HG03060 (cell line): ENCODE data around the gene PRKCZ.

ENCODE experiments used
- ATAC-seq: cut with Tn5 transposase; IDR thresholded peaks from one replicate; pipeline ENCODE4 v1.9.1; 2021; ENCODE audit warnings: low read depth, moderate number of reproducible peaks; ENCODE audit not compliant: unreplicated experiment

PRKCZ gene

GRCh38 chr1:2044510-2045319, 5.5 kb upstream of the PRKCZ start:
- no peak for ATAC-seq

DNA sequence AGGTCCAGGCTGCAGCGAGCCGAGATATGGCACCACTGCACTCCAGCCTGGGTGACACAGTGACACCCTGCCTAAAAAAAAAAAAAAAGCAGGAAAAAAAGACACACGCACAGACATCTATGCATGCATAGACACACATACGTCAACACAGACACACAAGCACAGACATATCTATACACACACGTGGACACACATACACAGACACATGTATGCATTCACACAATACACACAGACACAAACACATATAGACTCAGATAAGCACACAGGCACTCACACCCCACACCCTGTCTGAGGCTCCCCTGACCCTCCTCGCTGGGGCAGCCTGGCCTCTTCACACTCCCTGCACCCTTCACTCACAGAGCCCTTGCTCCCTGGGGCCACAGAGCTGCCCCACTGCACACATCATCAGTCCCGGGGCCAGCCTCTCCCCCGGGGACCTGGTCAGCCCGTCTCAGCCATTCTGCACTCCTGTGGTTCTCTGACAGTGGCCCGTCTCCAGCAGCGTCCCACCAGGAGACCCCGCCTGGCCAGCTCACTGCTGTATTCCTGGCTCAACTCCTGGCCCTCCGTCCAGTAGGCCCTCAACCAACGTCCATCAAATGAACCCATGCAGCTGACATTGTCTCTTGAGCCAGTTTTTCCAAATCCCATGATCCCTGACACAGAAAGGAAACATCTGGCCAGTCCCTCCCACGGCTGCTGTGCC, 4.6 kb upstream of the PRKCZ start:
- no peak for ATAC-seq

DNA sequence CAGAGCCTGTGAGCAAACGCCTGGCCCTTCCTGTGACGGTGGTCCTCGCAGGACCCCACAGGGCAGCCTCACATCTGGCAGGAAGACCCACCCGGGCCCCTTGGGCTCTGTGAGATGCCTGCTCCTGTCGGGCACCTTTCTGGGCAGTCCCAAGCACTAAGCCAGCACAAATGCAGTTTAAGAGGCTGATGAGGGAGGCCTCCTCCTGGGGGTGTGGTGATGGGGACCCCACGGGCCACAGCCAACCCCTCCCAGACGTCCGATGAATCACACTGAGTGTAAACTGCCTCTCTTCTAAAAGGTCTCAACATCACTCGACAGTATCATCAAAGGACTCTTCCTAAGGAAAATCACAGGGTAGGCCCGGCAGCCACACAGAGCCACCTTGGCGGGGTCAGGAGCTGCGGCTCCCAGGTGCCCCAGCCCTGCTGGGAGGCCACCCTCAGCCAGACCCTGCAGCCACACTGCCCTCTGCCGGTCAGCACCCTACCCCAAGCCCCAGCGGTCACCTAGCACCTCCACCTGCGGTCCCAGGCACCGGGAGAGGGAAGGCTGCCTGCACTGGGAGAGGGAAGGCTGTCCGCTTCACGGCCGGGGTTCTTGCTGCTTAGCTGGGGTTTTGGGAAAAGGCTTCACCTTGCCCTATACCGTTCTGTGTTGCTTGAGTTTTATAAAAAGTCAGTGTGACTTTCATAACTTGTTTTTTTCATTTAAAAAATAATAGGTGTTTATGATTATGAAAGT, 3.9 kb upstream of the PRKCZ start:
- ATAC-seq, result no peak

DNA sequence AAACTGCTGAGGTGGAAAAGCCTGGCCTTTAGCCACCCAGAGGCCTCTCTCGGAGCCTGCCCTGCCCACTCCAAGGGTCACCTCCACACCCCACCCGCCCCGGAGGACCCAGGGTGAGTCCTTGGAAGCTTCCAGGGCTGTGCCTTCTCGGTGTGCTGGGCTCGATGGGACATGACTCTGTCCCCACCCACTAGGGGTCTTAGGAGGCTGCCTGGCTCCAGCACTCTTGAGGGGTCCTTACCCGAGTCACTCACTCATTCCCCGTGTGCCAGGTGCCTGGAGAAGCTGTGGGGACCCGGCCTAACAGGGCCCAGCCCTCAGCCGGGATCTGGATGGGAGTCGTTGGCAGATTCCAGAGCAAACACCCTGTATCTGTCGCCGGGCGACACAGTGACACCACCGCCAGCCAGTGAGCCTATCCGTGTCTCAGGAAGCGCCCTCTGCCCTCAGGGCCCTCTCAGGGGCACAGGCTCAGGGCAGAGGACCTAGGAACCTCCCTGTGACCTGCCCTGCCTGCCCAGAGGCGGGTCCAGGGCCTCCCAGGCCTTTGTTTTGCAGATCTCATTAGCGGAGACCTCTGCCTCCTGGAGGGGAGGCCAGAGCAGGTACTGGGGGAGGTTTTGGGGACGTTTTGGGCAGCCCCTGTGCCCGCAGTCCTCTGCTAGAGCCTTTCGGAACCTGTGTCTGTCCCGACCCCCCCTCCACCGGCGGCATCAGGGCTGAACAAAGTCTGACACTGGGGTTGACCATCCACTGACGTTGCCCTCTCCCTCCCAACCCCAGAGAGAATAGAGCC, 3.1 kb upstream of the PRKCZ start:
- no peak for ATAC-seq

GRCh38 chr1:2047749-2048729, 2.2 kb upstream of the PRKCZ start:
- ATAC-seq, result no peak

GRCh38 chr1:2049225-2049717, 940 bp upstream of the PRKCZ start:
- ATAC-seq, result no peak

DNA sequence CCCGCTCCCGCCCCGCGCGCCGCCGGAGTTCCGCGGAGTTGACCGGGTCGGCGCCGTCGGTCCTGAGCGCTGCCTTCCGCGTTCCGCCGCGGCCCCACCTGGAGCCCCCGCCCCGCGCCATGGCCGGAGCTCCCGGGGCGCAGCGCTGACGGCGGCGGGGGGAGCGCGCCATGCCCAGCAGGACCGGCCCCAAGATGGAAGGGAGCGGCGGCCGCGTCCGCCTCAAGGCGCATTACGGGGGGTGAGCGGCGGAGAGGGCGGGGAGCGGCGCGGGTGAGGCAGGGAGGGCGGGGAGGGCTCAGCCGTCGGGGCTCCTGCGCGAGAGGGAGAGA, 216 bp downstream of the PRKCZ start:
- ATAC-seq, result no peak

GRCh38 chr1:2050793-2051682, 827 bp downstream of the PRKCZ start:
- ATAC-seq, result no peak

GRCh38 chr1:2052054-2052679, 2.0 kb downstream of the PRKCZ start:
- ATAC-seq, result no peak

DNA sequence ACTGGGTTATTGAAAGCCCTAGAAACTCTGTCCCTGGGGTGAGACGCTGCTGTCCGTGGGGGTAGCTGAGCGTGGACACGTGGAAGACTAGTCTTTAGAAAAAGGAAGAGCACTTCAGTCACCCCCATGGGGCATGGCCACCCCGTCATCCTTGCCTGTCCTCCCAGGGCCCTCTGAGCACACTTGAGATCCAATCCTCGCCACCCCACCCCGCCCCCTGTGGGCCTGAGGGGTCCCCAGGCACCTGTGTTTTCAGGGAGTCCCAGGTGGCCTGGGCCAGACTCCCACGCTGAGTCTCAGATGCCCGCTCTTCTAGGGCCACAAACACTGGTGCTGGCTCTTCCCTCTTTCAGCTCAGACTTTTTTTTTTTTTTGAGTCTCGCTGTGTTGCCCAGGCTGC, 2.5 kb downstream of the PRKCZ start:
- no peak for ATAC-seq

DNA sequence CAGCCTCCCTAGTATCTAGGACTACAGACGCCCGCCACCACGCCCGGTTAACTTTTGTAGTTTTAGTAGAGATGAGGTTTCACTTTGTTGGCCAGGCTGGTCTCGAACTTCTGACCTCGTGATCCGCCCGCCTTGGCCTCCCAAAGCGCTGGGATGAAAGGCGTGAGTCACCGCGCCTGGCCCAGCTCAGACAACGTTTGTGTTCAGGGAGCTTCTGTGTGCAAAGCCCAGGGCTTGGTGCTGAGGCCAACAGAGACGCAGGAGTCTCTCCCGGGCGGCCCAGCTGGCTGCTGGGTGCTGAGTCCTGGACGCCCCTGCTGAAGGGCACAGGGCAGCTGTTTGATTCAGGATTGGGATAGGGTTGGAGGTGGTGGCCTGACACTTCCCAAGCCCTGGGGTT, 3.0 kb downstream of the PRKCZ start:
- no peak for ATAC-seq

GRCh38 chr1:2053784-2054376, 3.7 kb downstream of the PRKCZ start:
- ATAC-seq, result no peak

GRCh38 chr1:2054560-2054959, 4.3 kb downstream of the PRKCZ start:
- no peak for ATAC-seq

- ATAC-seq, result no peak
Observed at GRCh38 chr1:2055911-2056575, 5.8 kb downstream of the PRKCZ start.

- no peak for ATAC-seq
Observed at GRCh38 chr1:2056955-2057590, 6.9 kb downstream of the PRKCZ start.

- no peak for ATAC-seq
Observed at GRCh38 chr1:2059290-2059953, 9.2 kb downstream of the PRKCZ start.
